MCF 10A (cell line): ENCODE data around the gene PANK1. TPM values are rescaled to one million over a fixed set of nuclear protein-coding genes. Genes with fewer than 3 reads are reported as not detected.
A peak's percentile ranks its signal among the peaks of the same experiment; 100 is the strongest.

ENCODE experiments used
- BruUV-seq: library from RNA; stranded (reverse); fragments of 400-500 nt; replicated peaks from 2 replicates; lab custom pipeline; 2021; lab: Mats Ljungman, UMichigan
- CTCF ChIA-PET: fragments of 300-600 bp; sonication (Branson Sonifier 250); formaldehyde crosslinking; extraction: SDS; loops from one replicate; lab custom pipeline; 2021; ENCODE audit warnings: antibody characterized with exemption, inconsistent platforms; lab: Yijun Ruan, JAX
- POLR2A ChIA-PET: fragments of 300-600, 350-650 bp; sonication (Branson Sonifier 250); formaldehyde crosslinking; extraction: SDS; loops from one replicate; lab custom pipeline; 2020; ENCODE audit warnings: antibody characterized with exemption, inconsistent platforms; lab: Yijun Ruan, JAX
- DNase-seq: peaks from one replicate; pipeline ENCODE4 v3.0.0-alpha.2; 2018; ENCODE audit not compliant: unreplicated experiment
- H3K27ac Mint-ChIP-seq: one replicate; pipeline ENCODE4 v1.8.0; 2022; ENCODE audit warnings: mild to moderate bottlenecking, low read depth, mixed read lengths; ENCODE audit not compliant: unreplicated experiment
- H3K27me3 Mint-ChIP-seq: one replicate; pipeline ENCODE4 v1.8.0; 2022; ENCODE audit warnings: mixed read lengths; ENCODE audit not compliant: insufficient read depth, unreplicated experiment
- H3K36me3 Mint-ChIP-seq: one replicate; pipeline ENCODE4 v1.8.0; 2022; ENCODE audit warnings: mild to moderate bottlenecking, moderate library complexity, mixed read lengths; ENCODE audit not compliant: insufficient read depth, unreplicated experiment
- H3K4me1 Mint-ChIP-seq: one replicate; pipeline ENCODE4 v1.8.0; 2022; ENCODE audit warnings: mixed read lengths; ENCODE audit not compliant: insufficient read depth, unreplicated experiment
- H3K4me3 Mint-ChIP-seq: one replicate; pipeline ENCODE4 v1.8.0; 2022; ENCODE audit warnings: mild to moderate bottlenecking, moderate library complexity, mixed read lengths; ENCODE audit not compliant: unreplicated experiment
- H3K9me3 Mint-ChIP-seq: one replicate; pipeline ENCODE4 v1.8.0; 2022; ENCODE audit warnings: mixed read lengths; ENCODE audit not compliant: unreplicated experiment
- intact Hi-C: fragments of 100-400 bp; cut with micrococcal nuclease; formaldehyde crosslinking; loops from 2 replicates; pipeline ENCODE4 v1.14.1; 2022
- total RNA-seq: library from RNA; stranded (reverse); gene quantifications from 2 replicates; pipeline ENCODE4 v1.2.3, GENCODE V29; 2022
- TF ChIP-seq, protein P1 (sequence below): fragments of 200-600 bp; IDR thresholded peaks from one replicate; pipeline ENCODE4 v1.8.0; 2022; ENCODE audit warnings: antibody characterized with exemption, mild to moderate bottlenecking; ENCODE audit not compliant: unreplicated experiment

PANK1 gene
- total RNA-seq, 1 experiment from 2014 or later = 4.7 TPM

DNA sequence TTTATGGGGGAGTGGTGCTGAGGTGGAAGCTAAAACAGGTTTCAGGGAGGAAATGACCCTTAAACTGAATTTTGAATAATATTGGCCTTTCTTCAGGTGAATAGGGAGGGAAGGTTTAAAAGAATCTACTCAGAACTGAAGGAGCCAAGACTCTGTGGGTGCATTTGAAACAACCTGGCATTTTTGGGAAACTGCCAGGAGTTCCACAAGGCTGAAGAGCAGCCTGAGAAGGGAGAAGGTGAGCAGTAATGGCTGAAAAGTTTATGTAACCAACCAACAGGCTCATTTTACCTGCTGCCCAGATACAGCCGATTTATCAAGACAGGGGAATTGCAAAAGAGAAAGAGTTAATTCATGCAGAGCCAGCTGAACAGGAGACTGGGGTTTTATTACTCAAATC is 4.0 kb upstream of the PANK1 start:
- no peaks in the 10 kb centered on the region for H3K27me3 Mint-ChIP-seq
- CTCF ChIA-PET = no interaction called here
- H3K4me1 Mint-ChIP-seq = peaks cover 22% of the 10 kb centered on the region
- no peak overlapping the region for H3K27ac Mint-ChIP-seq
- H3K36me3 Mint-ChIP-seq = no peaks in the 10 kb centered on the region
- TF ChIP-seq, protein P1, sequence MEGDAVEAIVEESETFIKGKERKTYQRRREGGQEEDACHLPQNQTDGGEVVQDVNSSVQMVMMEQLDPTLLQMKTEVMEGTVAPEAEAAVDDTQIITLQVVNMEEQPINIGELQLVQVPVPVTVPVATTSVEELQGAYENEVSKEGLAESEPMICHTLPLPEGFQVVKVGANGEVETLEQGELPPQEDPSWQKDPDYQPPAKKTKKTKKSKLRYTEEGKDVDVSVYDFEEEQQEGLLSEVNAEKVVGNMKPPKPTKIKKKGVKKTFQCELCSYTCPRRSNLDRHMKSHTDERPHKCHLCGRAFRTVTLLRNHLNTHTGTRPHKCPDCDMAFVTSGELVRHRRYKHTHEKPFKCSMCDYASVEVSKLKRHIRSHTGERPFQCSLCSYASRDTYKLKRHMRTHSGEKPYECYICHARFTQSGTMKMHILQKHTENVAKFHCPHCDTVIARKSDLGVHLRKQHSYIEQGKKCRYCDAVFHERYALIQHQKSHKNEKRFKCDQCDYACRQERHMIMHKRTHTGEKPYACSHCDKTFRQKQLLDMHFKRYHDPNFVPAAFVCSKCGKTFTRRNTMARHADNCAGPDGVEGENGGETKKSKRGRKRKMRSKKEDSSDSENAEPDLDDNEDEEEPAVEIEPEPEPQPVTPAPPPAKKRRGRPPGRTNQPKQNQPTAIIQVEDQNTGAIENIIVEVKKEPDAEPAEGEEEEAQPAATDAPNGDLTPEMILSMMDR = no peak
- no TSS peak for BruUV-seq
- POLR2A ChIA-PET = no interaction called here
- no peak for DNase-seq
- intact Hi-C loops = no loop called here
- H3K9me3 Mint-ChIP-seq = no peaks in the 10 kb centered on the region
- H3K4me3 Mint-ChIP-seq = no peak overlapping the region

DNA sequence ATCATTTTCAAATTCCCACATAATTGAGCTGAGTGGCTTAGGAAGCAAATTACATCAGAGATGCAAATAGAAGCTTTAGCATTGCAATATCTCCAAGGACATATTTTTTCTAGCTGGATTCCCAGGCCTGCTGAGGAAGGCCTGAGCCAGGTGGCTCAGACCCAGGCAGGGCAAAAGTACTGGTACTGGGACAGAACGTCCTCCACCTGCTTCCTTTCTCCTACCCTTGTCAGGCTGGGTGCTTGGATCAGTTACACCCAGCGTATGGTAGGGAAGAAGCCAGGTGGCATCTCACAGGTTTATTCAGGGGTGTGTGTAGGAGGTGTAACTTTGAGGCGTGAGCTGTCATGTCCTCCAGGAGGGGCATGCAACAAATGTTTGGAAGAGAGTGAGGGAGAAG is 3.0 kb upstream of the PANK1 start:
- TF ChIP-seq, protein P1 = no peak
- Mint-ChIP-seq H3K36me3 (no peaks in the 10 kb centered on the region), H3K4me1 (peaks cover 18% of the 10 kb centered on the region), H3K27me3 (no peaks in the 10 kb centered on the region), H3K27ac (no peak overlapping the region), H3K4me3 (no peak overlapping the region), H3K9me3 (no peaks in the 10 kb centered on the region)
- POLR2A ChIA-PET = interaction anchor here (0.6 to 3.2 kb wide), 2 partner anchors 53 to 216 kb away, joined by 3 to 14 read pairs; partner anchors contain the start of gene KIF20B
- no TSS peak for BruUV-seq
- intact Hi-C loops = no loop called here
- no peak for DNase-seq
- CTCF ChIA-PET = interaction anchor here (0.5 to 0.6 kb wide), 3 partner anchors 24 to 431 kb away, joined by 3 read pairs; no protein-coding TSS in a partner anchor

GRCh38 chr10:89646889-89647657 is 2.0 kb upstream of the PANK1 start:
- TF ChIP-seq, protein P1 = no peak
- DNase-seq = no peak
- H3K27me3 Mint-ChIP-seq = no peaks in the 10 kb centered on the region
- no peaks in the 10 kb centered on the region for H3K36me3 Mint-ChIP-seq
- peak overlapping the region; percentile 21 for H3K4me3 Mint-ChIP-seq
- ChIA-PET CTCF (interaction anchor here (0.6 to 0.9 kb wide), 4 partner anchors 23 to 103 kb away, joined by 3 to 4 read pairs (median 3); no protein-coding TSS in a partner anchor), POLR2A (interaction anchor here (1.2 to 3.2 kb wide), 5 partner anchors 9 to 54 kb away, joined by 3 to 14 read pairs (median 3); partner anchors contain the start of gene KIF20B)
- H3K27ac Mint-ChIP-seq = no peak overlapping the region
- no TSS peak for BruUV-seq
- intact Hi-C loops = no loop called here
- H3K9me3 Mint-ChIP-seq = no peaks in the 10 kb centered on the region
- peaks cover 20% of the 10 kb centered on the region for H3K4me1 Mint-ChIP-seq

DNA sequence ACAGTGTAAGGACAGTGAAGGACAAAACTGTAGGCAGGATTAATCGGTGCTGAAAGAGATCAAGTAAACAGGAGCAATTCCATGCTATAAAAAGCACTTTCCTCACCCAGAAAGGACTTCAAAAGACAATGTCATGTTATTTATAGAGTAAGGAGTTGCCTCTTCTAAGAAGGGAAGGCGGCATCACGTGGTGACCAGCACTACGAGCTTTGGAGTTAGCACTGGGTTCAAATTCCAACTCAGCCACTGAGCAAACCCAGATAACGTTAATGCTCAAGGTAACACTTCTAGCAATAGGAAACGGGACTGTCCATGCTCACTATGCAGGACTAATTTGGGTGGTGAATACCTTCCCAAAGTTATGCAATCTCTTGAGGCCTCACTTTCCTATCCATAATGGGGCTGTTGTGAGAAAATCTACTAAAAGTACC is 715 bp upstream of the PANK1 start:
- peaks cover 24% of the 10 kb centered on the region for H3K4me1 Mint-ChIP-seq
- H3K27me3 Mint-ChIP-seq = no peaks in the 10 kb centered on the region
- no peak overlapping the region for H3K4me3 Mint-ChIP-seq
- CTCF ChIA-PET = interaction anchor here (0.6 to 1.0 kb wide), 4 partner anchors 12 to 421 kb away, joined by 3 to 4 read pairs (median 4); no protein-coding TSS in a partner anchor
- no peak overlapping the region for H3K27ac Mint-ChIP-seq
- BruUV-seq = no TSS peak
- intact Hi-C loops = loop anchor here (1.0 kb wide), 1 partner anchor 56 kb away; the partner anchor contains the start of gene KIF20B
- no peak for DNase-seq
- H3K9me3 Mint-ChIP-seq = no peaks in the 10 kb centered on the region
- no peaks in the 10 kb centered on the region for H3K36me3 Mint-ChIP-seq
- POLR2A ChIA-PET = interaction anchor here (0.8 to 3.2 kb wide), 6 partner anchors 10 to 56 kb away, joined by 3 to 14 read pairs (median 3); partner anchors contain the start of gene KIF20B
- TF ChIP-seq, protein P1 = no peak
